Measurements from ENCODE around the gene NDUFAF4. TPM values are rescaled to one million over a fixed set of nuclear protein-coding genes. Genes with fewer than 3 reads are reported as not detected.

NDUFAF4 gene
- total and polyA plus RNA-seq, 2 experiments from 2014 or later = 35.1 to 233 TPM

GRCh38 chr6:96911171-96911570, 13.5 kb upstream of the NDUFAF4 start:
- no peaks in the 10 kb centered on the region for H3K9me3 Mint-ChIP-seq
- H3K4me3 ChIP-seq = no peak overlapping the region
- H3K27ac Mint-ChIP-seq = no peak overlapping the region
- peak overlapping the region; percentile 43; the same call in 1 of the 2 replicates for H2AFZ ChIP-seq
- no peaks in the 10 kb centered on the region for H3K79me2 ChIP-seq (replicated peaks; ENCODE audit: insufficient read depth)
- DNase-seq (ENCODE audit: low spot score) (no peak), ATAC-seq (no peak)
- no peaks in the 10 kb centered on the region for H3K36me3 ChIP-seq (ENCODE audit: insufficient read depth)
- no peak overlapping the region for H3K27ac ChIP-seq (ENCODE audit: low read depth)
- H3K4me1 Mint-ChIP-seq = peaks cover 7% of the 10 kb centered on the region
- H3K4me3 Mint-ChIP-seq = no peak overlapping the region
- no peak overlapping the region for H3K4me2 ChIP-seq
- TF ChIP-seq, protein P1, sequence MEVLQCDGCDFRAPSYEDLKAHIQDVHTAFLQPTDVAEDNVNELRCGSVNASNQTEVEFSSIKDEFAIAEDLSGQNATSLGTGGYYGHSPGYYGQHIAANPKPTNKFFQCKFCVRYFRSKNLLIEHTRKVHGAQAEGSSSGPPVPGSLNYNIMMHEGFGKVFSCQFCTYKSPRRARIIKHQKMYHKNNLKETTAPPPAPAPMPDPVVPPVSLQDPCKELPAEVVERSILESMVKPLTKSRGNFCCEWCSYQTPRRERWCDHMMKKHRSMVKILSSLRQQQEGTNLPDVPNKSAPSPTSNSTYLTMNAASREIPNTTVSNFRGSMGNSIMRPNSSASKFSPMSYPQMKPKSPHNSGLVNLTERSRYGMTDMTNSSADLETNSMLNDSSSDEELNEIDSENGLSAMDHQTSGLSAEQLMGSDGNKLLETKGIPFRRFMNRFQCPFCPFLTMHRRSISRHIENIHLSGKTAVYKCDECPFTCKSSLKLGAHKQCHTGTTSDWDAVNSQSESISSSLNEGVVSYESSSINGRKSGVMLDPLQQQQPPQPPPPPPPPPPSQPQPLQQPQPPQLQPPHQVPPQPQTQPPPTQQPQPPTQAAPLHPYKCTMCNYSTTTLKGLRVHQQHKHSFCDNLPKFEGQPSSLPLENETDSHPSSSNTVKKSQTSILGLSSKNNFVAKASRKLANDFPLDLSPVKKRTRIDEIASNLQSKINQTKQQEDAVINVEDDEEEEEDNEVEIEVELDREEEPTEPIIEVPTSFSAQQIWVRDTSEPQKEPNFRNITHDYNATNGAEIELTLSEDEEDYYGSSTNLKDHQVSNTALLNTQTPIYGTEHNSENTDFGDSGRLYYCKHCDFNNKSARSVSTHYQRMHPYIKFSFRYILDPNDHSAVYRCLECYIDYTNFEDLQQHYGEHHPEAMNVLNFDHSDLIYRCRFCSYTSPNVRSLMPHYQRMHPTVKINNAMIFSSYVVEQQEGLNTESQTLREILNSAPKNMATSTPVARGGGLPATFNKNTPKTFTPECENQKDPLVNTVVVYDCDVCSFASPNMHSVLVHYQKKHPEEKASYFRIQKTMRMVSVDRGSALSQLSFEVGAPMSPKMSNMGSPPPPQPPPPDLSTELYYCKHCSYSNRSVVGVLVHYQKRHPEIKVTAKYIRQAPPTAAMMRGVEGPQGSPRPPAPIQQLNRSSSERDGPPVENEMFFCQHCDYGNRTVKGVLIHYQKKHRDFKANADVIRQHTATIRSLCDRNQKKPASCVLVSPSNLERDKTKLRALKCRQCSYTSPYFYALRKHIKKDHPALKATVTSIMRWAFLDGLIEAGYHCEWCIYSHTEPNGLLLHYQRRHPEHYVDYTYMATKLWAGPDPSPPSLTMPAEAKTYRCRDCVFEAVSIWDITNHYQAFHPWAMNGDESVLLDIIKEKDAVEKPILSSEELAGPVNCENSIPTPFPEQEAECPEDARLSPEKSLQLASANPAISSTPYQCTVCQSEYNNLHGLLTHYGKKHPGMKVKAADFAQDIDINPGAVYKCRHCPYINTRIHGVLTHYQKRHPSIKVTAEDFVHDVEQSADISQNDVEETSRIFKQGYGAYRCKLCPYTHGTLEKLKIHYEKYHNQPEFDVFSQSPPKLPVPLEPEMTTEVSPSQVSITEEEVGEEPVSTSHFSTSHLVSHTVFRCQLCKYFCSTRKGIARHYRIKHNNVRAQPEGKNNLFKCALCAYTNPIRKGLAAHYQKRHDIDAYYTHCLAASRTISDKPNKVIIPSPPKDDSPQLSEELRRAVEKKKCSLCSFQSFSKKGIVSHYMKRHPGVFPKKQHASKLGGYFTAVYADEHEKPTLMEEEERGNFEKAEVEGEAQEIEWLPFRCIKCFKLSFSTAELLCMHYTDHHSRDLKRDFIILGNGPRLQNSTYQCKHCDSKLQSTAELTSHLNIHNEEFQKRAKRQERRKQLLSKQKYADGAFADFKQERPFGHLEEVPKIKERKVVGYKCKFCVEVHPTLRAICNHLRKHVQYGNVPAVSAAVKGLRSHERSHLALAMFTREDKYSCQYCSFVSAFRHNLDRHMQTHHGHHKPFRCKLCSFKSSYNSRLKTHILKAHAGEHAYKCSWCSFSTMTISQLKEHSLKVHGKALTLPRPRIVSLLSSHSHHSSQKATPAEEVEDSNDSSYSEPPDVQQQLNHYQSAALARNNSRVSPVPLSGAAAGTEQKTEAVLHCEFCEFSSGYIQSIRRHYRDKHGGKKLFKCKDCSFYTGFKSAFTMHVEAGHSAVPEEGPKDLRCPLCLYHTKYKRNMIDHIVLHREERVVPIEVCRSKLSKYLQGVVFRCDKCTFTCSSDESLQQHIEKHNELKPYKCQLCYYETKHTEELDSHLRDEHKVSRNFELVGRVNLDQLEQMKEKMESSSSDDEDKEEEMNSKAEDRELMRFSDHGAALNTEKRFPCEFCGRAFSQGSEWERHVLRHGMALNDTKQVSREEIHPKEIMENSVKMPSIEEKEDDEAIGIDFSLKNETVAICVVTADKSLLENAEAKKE (CRISPR knock-in tag; IDR thresholded peaks at IDR 0.05) = no peak
- TF ChIP-seq CTCF (conservative IDR thresholded peaks at IDR 0.05; ENCODE audit: low read depth in 2 of 2) (no peak), ZNF331 (CRISPR knock-in tag; IDR thresholded peaks at IDR 0.05; ENCODE audit: low read depth) (no peak), JUNB (IDR thresholded peaks at IDR 0.05; ENCODE audit: unreplicated experiment) (no peak), CREB1 (CRISPR knock-in tag; IDR thresholded peaks at IDR 0.05; ENCODE audit: low read depth) (no peak), STAT1 (IDR thresholded peaks at IDR 0.05; ENCODE audit: unreplicated experiment) (no peak), POLR2AphosphoS5 (IDR thresholded peaks at IDR 0.05; ENCODE audit: low read depth) (no peak), REST (IDR thresholded peaks at IDR 0.05; ENCODE audit: unreplicated experiment) (no peak), EZH2phosphoT487 (IDR thresholded peaks at IDR 0.05; ENCODE audit: unreplicated experiment) (no peak), ZNF114 (CRISPR knock-in tag; IDR thresholded peaks at IDR 0.05) (no peak), EZH2 (IDR thresholded peaks at IDR 0.05; ENCODE audit: low read depth, unreplicated experiment) (no peak), NANOG (IDR thresholded peaks at IDR 0.05; ENCODE audit: borderline replicate concordance) (no peak)
- TF ChIP-seq, protein P2, sequence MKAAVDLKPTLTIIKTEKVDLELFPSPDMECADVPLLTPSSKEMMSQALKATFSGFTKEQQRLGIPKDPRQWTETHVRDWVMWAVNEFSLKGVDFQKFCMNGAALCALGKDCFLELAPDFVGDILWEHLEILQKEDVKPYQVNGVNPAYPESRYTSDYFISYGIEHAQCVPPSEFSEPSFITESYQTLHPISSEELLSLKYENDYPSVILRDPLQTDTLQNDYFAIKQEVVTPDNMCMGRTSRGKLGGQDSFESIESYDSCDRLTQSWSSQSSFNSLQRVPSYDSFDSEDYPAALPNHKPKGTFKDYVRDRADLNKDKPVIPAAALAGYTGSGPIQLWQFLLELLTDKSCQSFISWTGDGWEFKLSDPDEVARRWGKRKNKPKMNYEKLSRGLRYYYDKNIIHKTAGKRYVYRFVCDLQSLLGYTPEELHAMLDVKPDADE (IDR thresholded peaks at IDR 0.05) = no peak
- no peaks in the 10 kb centered on the region for H3K4me1 ChIP-seq (ENCODE audit: insufficient read depth)
- H3K9me2 ChIP-seq (ENCODE audit: insufficient read depth) = no peaks in the 10 kb centered on the region
- H4K20me1 ChIP-seq (replicated peaks; ENCODE audit: insufficient read depth) = no peaks in the 10 kb centered on the region
- H3F3A ChIP-seq (replicated peaks; ENCODE audit: low read depth) = no peaks in the 10 kb centered on the region
- H3K36me3 Mint-ChIP-seq (ENCODE audit: low read depth) = no peaks in the 10 kb centered on the region
- H3K27me3 Mint-ChIP-seq (ENCODE audit: insufficient read depth, low read depth, poor library complexity) = no peaks in the 10 kb centered on the region
- no peaks in the 10 kb centered on the region for H3K27me3 ChIP-seq (ENCODE audit: insufficient read depth)
